Upper lobe of left lung (tissue), 6 donors: Measurements from ENCODE around the gene PLD4. TPM values are rescaled to one million over a fixed set of nuclear protein-coding genes. Genes with fewer than 3 reads are reported as not detected.
A peak's percentile ranks its signal among the peaks of the same experiment; 100 is the strongest.

ENCODE experiments used
- ATAC-seq, 2 donors: fragments of 200-7000 bp; cut with Tn5 transposase; one replicate each; pipeline ENCODE4 v1.9.1; 2022; ENCODE audit warnings: mild to moderate bottlenecking in 2 of 2, moderate library complexity in 2 of 2; ENCODE audit not compliant: low FRiP score in 2 of 2
- DNase-seq, 2 donors: peaks; one replicate each; pipeline ENCODE4 v3.0.0-alpha.2; 2019 to 2020
- H3K27ac ChIP-seq, 4 donors: fragments of 200-600 bp; sonication (generic); one replicate each; pipeline ENCODE4 v1.5.1; 2016 to 2019
- H3K27me3 ChIP-seq, 4 donors: fragments of 200-600 bp; sonication (generic); one replicate each; pipeline ENCODE4 v1.5.1; 2017 to 2019
- H3K36me3 ChIP-seq, 4 donors: fragments of 200-600 bp; sonication (generic); one replicate each; pipeline ENCODE4 v1.5.1; 2016 to 2019
- H3K4me1 ChIP-seq, 4 donors: fragments of 200-600 bp; sonication (generic); one replicate each; pipeline ENCODE4 v1.5.1; 2018 to 2019
- H3K4me3 ChIP-seq, 4 donors: fragments of 200-600 bp; sonication (generic); one replicate each; pipeline ENCODE4 v1.5.1; 2017 to 2019; ENCODE audit warnings: mild to moderate bottlenecking in 2 of 4, moderate library complexity in 1 of 4
- H3K9me3 ChIP-seq, 4 donors: fragments of 200-600 bp; sonication (generic); one replicate each; pipeline ENCODE4 v1.5.1; 2018 to 2019
- EP300 ChIP-seq, 4 donors: sonication (generic); formaldehyde crosslinking; IDR thresholded peaks; one replicate each; pipeline ENCODE4 v1.5.1; 2017; ENCODE audit warnings: antibody characterized with exemption in 4 of 4, control low read depth in 2 of 4
- POLR2A ChIP-seq, 4 donors: fragments of 450-650 bp; IDR thresholded peaks; one replicate each; pipeline ENCODE4 v1.5.1; 2016 to 2017; ENCODE audit warnings: antibody characterized with exemption in 4 of 4, mild to moderate bottlenecking in 2 of 4
- POLR2AphosphoS5 ChIP-seq, 2 donors: sonication (generic); formaldehyde crosslinking; IDR thresholded peaks; one replicate each; pipeline ENCODE4 v1.5.1; 2017; ENCODE audit warnings: antibody characterized with exemption in 2 of 2
- WGBS, 2 donors: methylation state at CpG; one replicate each; pipeline ENCODE4 v1.1.5; 2017 to 2018; 5-methylcytosine and 5-hydroxymethylcytosine counted together
- total RNA-seq, 6 donors: library from RNA; depleted of rRNA in 4 of 6; stranded (reverse); fragments of >200 nt in 4 of 6; gene quantifications; one replicate each; pipeline versions ENCODE4 v1.1.0 to v1.2.1, GENCODE V29; 2016 to 2021
- TF ChIP-seq, protein P1 (sequence below), 6 experiments: fragments of 450-650 bp in 4 of 6; fragments of 200-600 bp in 2 of 6; sonication (generic) in 2 of 6; IDR thresholded peaks; one replicate each; pipeline ENCODE4 v1.5.1; 2016 to 2019; ENCODE audit warnings: antibody characterized with exemption in 6 of 6
- donor health status: DM: no; HTN: no; CAD: no; lungs with moderate emphysema.
- donor health status: DM: no; HTN: yes; CAD: no; lungs with severe emphysema.

Gene PLD4
- total RNA-seq, 6 donors from 2014 or later: under 0.01 to 6.1 (median 2.5) TPM; not detected in 3

DNA sequence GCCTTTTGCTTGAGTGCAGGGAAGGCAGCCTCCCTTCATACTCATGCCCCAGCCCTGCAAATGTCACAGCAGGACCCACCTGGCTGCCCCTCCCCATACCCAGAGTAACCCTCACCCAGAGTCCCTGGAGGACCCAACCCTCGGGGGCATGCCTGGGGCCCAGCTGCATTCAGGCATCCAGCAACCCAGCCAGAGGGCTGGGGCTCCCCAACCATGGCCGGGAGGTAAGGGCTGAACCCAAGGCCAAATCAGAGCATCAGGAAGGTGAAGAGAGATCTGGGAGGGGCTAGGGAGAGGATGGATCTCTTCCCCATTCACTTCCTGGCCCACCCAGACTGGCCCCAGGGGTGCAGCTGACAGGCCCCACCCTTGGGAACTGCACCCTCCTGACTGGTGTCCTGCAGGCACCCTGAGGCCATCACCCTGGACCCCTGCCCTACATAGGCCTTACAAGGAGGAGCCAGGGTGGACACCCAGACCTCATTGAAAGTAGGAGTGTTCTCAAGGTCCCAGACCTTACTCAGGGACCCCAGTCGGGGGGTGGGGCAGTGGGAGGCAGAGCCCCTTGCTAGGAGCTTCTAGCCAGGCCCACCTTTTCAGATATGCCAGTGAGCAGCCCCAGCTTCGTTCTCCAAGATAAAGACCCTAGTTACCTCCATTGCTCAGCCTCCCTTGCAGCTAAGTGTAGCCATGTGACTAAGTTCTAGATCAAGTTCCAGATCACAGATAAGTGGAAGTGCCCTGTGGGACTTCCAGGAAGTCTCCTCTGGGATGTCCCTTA lies 849 bp upstream of the PLD4 start:
- Histone ChIP-seq H3K9me3 (peaks cover 0 to 4% (median 0%) of the 10 kb centered on the region in 4 donors), H3K27ac (no peak overlapping the region), H3K4me3 (no peak overlapping the region), H3K4me1 (peaks cover 0 to 5% (median 0%) of the 10 kb centered on the region in 4 donors), H3K36me3 (no peaks in the 10 kb centered on the region), H3K27me3 (no peaks in the 10 kb centered on the region)
- DNase-seq: peak in 1 of 2 donors; percentile 33
- TF ChIP-seq POLR2AphosphoS5 (IDR thresholded peaks at IDR 0.05): no peak
- TF ChIP-seq EP300 (IDR thresholded peaks at IDR 0.05): no peak
- no peak for TF ChIP-seq POLR2A (IDR thresholded peaks at IDR 0.05)
- TF ChIP-seq, protein P1, sequence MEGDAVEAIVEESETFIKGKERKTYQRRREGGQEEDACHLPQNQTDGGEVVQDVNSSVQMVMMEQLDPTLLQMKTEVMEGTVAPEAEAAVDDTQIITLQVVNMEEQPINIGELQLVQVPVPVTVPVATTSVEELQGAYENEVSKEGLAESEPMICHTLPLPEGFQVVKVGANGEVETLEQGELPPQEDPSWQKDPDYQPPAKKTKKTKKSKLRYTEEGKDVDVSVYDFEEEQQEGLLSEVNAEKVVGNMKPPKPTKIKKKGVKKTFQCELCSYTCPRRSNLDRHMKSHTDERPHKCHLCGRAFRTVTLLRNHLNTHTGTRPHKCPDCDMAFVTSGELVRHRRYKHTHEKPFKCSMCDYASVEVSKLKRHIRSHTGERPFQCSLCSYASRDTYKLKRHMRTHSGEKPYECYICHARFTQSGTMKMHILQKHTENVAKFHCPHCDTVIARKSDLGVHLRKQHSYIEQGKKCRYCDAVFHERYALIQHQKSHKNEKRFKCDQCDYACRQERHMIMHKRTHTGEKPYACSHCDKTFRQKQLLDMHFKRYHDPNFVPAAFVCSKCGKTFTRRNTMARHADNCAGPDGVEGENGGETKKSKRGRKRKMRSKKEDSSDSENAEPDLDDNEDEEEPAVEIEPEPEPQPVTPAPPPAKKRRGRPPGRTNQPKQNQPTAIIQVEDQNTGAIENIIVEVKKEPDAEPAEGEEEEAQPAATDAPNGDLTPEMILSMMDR (IDR thresholded peaks at IDR 0.05): no peak
- 86 to 97% methylated on average over 3 to 4 of the region's 4 CpGs for WGBS, 2 donors
- ATAC-seq: peak in 1 of 2 donors; percentile 16

DNA sequence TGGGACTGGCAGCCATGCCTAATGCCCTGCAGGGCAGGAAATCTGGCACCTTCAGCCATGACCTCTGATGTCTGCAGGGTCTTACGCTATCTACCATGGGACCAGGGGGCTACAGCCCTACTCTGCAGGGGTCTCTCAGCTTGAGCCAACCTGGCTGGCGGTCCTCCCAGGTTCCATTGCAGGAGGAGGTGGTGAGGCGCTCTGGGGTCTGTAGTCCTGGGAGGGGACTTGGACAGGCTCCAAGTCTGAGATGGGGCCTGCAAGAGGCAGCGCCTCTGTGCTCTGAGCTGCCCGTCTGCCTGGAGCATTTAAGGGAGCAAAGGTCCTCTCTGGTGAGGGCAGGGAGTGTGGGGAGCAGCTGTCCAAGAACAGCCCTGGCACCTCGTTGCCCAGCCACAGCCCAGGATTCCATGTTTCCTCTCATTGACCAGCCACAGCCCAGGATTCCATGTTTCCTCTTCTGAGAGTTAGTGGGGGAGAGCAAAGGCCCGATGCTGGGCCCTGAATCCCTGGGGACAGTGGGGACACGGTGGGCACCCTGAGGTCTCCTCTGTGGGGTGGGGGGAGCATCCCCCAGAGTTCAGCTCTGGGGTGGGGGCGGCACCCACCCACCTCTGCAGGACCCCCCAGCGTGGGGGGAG lies 655 bp downstream of the PLD4 start:
- no peak overlapping the region for H3K4me3 ChIP-seq
- no peak for TF ChIP-seq EP300 (IDR thresholded peaks at IDR 0.05)
- TF ChIP-seq POLR2A (IDR thresholded peaks at IDR 0.05): no peak
- TF ChIP-seq POLR2AphosphoS5 (IDR thresholded peaks at IDR 0.05): no peak
- 76% methylated on average over 9 of the region's 10 CpGs; no CpG with 5 or more reads in 1 of the 2 donors for WGBS, 2 donors

DNA sequence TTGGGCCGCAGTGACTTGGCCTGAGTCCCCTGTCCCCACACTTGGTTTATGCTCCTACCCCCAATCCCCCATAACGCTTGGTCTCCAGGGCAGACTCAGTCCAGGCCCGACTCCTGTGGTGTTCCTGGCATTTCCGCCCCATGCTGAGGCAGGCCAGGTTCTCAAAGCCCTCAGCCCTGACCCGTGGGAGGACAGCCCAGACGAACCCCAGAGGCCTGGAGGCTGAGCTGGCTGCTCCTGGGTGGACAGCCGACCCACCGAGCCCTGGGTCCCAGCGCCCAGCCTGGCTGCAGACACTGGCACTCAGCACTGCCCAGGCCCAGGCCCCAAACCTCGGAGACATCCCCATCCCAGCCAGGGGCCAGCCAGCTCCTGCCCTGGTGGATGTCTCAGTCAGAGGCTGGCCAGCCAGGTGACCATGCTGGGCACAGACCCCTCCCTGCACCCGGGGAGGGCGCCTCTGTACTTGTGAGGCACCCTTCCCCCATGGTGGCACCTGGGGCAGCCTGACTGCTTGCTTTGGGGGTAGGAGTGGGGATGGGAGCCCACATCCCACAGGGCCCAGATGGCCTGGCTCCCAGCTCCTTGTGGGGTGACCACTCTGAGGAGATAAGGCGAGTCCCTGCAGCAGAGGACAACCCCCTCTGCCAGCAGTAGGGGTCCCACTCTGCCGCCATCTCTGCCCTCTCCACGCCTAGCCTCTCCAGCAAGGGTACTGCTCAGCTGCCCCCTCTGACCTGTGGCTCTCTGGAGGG lies 1.4 kb downstream of the PLD4 start:
- TF ChIP-seq EP300 (IDR thresholded peaks at IDR 0.05) (no peak), POLR2AphosphoS5 (IDR thresholded peaks at IDR 0.05) (no peak), POLR2A (IDR thresholded peaks at IDR 0.05) (no peak)
- TF ChIP-seq, protein P1 (IDR thresholded peaks at IDR 0.05): no peak
- H3K4me3 ChIP-seq: no peak overlapping the region
- DNase-seq: peak in 1 of 2 donors; percentile 61
- ATAC-seq: no peak
- H3K27me3 ChIP-seq: no peaks in the 10 kb centered on the region
- H3K9me3 ChIP-seq: peaks cover 0 to 4% (median 0%) of the 10 kb centered on the region in 4 donors
- no peaks in the 10 kb centered on the region for H3K36me3 ChIP-seq
- no peak overlapping the region for H3K27ac ChIP-seq
- WGBS, 2 donors: 80 to 81% methylated on average over 2 to 13 of the region's 15 CpGs
- peaks cover 0 to 5% (median 0%) of the 10 kb centered on the region in 4 donors for H3K4me1 ChIP-seq

More for the DNA sequence above, 655 bp downstream of the PLD4 start:
- Histone ChIP-seq H3K27me3 (no peaks in the 10 kb centered on the region), H3K4me1 (peaks cover 0 to 5% (median 0%) of the 10 kb centered on the region in 4 donors), H3K27ac (no peak overlapping the region), H3K36me3 (no peaks in the 10 kb centered on the region), H3K9me3 (peaks cover 0 to 4% (median 0%) of the 10 kb centered on the region in 4 donors)
- DNase-seq (peak in 1 of 2 donors; percentile 18), ATAC-seq (no peak)

DNA sequence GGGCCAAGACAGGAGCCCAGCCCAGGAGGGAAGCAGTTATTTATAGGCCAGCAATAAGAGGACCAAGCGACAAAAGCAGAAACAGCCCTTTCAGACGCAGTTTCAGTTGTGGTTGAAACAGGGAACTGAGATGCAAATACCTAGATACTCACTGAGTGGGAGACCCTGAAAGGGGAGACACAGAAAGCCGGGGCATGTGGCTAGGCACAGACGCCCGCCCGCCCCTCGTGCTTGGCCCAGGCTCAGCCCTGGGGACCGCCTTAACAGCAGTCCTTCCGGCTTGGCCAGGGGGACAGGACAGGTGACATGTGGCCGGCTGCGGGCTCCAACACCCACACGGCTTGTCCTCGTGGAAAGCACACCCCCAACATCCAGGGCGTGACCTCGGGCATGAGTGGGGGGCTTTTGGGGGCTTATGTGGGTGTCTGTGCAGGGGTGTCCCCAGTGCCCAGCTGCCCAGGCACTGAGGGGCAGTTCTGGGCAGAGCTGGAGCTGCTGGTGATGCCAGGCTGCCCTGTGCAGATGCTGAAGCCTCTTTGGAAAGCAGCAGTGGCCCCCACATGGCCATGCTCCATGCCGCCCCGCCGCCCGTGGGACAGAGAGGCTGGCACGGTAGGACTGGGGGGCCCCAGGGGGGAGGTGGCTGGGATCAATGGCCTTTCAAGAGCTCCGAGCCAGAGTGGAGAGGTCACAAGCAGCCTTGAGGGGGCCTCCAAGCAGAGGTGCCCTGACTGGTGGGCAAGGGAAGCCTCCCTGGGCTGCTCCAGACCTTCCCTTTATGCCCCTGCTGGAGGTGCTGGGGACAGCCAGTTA lies 2.1 kb downstream of the PLD4 start:
- ATAC-seq (no peak), DNase-seq (peak in 1 of 2 donors; percentile 84)
- H3K4me1 ChIP-seq: peaks cover 0 to 5% (median under 1%) of the 10 kb centered on the region in 4 donors
- no peaks in the 10 kb centered on the region for H3K27me3 ChIP-seq
- WGBS, 2 donors: 56 to 58% methylated on average over 5 to 19 of the region's 21 CpGs
- TF ChIP-seq POLR2AphosphoS5 (IDR thresholded peaks at IDR 0.05): no peak
- no peak for TF ChIP-seq EP300 (IDR thresholded peaks at IDR 0.05)
- H3K27ac ChIP-seq: no peak overlapping the region
- no peak overlapping the region for H3K4me3 ChIP-seq
- H3K36me3 ChIP-seq: no peaks in the 10 kb centered on the region
- peaks cover 0 to 4% (median 0%) of the 10 kb centered on the region in 4 donors for H3K9me3 ChIP-seq

DNA sequence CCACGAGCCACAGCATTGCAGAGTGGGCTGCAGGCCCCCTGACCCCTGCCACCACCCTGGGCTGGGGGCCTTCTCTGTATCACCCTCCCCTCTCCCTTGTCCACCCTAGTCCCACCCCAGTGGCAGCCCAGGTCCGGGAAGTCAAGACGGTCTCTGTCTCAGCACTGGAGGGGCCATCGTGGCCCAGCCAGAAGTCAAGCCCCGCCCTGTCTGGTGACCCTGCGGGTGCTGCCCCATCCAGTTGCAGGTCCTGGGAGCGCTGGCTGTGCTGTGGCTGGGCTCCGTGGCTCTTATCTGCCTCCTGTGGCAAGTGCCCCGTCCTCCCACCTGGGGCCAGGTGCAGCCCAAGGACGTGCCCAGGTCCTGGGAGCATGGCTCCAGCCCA lies 2.7 kb downstream of the PLD4 start:
- ATAC-seq (no peak), DNase-seq (peak in 1 of 2 donors; percentile 73)
- no peak overlapping the region for H3K4me3 ChIP-seq
- H3K27ac ChIP-seq: no peak overlapping the region
- TF ChIP-seq POLR2AphosphoS5 (IDR thresholded peaks at IDR 0.05): no peak
- TF ChIP-seq, protein P1 (IDR thresholded peaks at IDR 0.05): no peak
- no peak for TF ChIP-seq POLR2A (IDR thresholded peaks at IDR 0.05)
- TF ChIP-seq EP300 (IDR thresholded peaks at IDR 0.05): no peak
- H3K4me1 ChIP-seq: peaks cover 4 to 8% (median 7%) of the 10 kb centered on the region in 4 donors
- H3K27me3 ChIP-seq: no peaks in the 10 kb centered on the region
- H3K36me3 ChIP-seq: no peaks in the 10 kb centered on the region
- H3K9me3 ChIP-seq: peaks cover 0 to 4% (median 0%) of the 10 kb centered on the region in 4 donors
- 63 to 70% methylated on average over 6 to 10 of the region's 10 CpGs for WGBS, 2 donors
